GM18867 (cell line): Measurements from ENCODE around the gene COL12A1.
"Not testable (repeated sequence)": the region's sequence is repeated elsewhere in the genome, so short reads cannot be mapped to it uniquely, and the experiment has no call there.

Source experiments
- ATAC-seq: cut with Tn5 transposase; IDR thresholded peaks from one replicate; pipeline ENCODE4 v1.9.1; 2021; ENCODE audit warnings: mild to moderate bottlenecking, moderate library complexity; ENCODE audit not compliant: unreplicated experiment

Gene COL12A1

DNA sequence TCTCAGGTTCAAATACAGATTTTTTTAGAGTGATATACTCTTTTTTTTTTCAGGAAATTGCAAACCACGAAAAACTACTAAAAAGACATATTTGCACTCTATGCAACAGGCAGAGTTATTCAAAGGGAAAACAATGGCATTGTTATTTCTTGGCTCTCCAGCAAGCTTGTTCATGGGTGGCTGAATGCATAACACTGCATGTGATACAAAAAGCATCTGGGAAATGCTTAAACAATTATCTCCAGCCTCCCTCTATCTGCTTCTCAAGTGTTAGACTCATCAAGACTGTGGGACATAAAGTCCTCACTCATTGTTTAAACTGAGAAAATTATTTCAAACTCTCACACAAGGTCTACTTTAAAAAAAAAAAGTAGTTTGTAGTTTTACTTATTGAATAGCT lies 7.3 kb upstream of the COL12A1 start:
- ATAC-seq, result no peak

DNA sequence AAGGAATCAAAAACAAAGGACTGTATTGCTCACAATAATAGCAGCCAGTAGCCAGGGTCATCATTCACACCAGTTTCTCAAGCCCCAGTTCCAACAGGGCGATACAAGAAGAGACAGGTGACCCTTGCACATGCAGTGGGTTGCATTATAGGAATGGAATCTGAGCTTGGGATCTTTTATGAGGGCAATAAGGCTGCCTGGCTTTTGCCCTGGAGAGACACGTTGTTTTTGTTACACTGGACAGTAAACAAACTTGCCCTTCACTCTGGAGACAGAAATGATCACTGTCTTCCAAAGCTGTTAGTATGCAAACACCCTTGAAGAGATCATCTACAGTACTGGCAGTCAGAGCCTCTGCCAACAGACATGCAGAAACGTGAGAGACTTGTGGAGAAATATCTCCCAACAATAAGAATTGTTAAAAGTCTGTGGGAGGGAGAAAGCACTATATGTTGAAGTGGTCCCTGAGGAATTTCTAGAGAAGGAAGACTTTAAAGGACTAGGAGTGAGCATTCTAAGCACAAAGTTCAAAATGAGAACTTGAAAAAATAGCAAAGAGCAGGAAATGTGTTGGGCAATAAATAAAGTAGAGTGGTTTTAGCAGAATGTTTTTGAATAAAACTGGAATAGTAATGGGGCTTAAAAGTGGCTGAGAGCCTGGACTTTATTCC lies 6.2 kb upstream of the COL12A1 start:
- ATAC-seq, result no peak

DNA sequence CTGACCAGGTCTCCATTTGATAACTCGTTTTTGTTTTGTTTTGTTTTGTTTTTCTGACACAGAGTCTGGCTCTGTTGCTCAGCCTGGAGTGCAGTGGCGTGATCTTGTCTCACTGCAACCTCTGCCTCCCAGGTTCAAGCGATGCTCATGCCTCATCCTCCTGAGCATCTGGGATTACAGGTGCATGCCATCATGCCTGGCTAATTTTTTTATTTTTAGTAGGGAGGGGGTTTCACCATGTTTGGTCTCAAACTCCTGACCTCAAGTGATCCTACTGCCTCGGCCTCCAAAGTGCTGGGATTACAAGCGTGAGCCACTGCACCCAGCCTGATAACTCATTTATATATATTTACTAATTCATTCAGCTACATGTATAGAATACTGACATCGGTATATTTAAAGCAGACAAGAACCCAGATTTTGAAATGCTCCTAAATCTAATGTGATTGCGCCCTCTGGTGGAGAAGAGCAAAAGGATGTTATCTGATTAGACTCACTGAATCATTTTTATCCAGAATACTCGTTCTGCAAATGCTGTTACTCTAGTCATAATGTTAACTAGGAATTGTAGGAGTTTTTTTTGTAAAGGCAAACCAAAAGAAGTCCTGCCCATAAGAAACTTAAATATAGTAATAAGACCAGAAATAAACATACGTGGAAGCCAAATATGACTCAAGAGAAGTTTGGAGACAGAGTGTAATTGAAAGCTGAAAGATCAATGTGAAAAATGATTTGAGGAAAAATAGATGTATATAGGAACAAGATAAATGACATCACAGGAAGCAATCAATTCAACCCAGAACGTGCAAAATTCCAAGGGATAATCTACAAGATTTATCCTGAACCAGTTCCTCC lies 5.3 kb upstream of the COL12A1 start:
- peak; percentile 29 for ATAC-seq

DNA sequence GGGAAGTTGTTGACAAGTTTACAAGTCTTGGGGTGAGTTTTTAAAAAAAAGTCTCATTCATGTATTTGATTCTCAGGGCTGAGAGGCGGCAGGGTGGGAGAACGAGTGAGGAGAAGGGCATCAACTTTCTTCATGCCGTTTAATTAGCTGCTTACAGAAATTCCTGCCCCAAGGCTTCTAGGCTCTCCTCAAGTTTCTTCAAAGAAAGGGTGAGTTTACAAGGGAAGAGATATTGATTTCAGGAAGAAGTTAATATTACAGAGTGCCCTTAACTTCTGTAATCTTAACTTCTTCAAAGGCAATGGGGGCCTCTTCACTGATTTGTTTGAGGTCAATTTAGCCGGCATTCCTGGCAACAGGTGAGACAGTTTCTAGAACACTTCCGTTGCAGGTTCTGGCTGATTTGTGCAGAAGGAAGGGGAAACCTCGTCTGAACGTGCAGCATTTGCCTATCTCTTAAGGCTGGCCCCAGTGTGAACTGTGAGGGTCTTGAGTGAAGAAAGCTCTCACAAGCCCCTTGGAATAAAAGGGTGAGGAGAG lies 3.4 kb upstream of the COL12A1 start:
- ATAC-seq, result no peak

DNA sequence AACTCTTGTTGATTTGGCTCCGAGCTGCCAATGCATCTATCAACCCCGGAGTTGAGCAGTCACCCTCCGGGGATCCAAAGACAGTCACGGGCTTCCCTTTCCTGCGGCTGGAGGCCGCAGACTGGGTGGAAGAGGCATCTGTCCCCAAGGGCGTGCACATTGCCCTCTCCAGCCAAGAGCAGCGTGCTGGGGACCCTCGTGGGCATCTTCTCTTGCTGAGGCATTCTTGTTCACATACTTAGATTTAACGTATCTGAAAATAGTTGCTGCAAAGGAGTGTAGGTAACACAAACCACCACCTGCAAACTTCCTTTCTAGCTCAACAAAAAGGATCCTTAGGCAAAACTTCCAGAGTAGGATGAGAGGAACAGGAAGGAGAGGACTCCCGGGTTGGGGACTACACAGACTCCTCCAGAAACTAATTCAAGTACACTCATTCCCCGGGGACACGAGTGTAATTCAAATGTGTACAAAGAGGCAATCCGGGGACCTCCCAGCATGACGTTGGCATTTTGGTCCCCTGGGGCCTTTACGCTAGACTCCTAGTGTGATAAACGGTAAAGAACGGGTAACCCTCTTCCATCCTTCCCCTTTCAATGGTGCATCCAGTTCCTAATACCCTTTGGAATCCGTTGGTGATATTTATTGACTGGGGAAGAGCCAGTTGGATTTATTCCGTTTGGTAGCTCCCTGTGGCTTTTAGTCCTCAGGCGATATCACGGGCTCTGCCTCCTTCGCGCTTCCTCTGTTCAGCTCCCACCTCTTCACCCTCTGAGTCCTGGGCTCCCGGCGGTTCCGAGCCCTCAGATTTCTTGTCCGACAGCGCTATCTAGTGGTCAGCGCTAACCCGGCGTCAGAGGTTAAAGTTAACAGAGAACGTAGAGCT lies 2.7 kb upstream of the COL12A1 start:
- ATAC-seq, result peak; percentile 80

DNA sequence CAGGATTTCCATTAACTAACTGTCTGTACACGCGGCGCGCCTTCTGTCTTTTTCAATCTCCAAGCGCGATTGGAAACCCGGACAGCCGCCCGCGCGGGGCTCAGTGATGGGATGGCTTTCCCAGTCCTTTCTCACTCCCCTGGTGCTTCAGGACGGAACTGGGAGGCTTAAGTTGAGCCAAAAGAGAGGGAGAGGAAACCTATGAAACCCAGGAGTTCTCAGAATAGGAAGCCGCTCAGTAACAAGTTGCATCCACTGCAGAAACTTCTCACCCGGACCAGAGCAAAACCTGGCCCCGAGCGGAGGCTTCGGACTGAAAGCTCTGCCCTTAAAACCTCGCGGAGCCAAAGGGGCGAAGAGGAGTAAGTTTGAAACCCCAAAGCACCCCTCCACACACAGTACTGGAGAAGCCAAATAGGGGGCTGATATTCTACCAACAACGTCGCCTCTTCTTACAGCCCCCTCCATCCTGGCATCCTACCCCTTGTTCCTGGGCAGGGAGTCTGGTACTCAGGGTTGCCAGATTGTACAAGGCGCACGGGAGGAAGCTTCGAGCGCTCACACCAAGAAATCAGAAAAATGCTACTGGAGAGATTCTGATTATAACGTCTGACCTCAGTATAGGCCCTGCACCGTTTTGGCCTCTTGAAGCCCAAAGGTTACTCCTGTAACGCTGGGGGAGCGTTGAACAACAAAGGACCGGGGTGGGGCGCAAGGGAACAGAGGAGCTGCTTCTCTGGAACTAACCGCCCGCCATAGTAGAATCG lies 906 bp upstream of the COL12A1 start:
- ATAC-seq, result no peak

DNA sequence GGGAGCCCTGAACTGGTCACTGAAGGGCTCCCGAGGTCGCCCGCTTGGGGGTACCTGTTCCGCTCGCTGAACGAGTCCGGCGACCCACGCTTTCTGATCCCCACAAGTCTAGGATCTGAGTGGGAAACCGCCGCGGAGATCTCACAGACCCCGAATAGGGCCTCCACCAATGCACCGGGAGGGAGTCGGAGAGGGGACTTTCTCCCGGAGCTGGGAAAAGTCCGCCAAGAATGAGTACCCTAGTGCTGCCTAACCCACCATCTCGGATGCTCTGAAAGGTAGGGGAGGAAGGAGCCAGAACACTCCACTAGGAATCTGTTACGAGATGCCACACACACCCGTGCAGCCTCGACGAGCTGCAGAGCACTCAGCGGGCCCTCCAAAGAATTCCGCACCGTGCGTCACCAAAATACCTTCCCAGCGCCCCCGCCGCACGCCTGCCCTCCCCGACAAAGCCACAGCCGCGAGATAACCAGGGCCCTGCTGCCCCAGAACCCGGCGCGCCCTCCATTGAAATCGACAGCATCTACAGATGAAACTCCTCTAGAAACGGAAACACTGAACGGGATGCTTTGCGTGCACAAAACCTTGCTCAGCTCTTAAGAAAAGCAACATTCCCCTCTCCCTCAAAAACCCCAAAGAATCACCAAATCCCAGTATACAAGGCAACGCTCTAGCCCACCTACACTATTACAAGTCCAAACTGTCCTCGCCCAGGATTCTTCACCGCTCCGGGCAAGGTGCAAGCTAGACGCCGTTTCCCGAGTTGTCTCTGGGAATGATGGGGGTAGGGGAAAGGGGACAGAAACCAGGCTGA lies 686 bp downstream of the COL12A1 start:
- no peak for ATAC-seq

DNA sequence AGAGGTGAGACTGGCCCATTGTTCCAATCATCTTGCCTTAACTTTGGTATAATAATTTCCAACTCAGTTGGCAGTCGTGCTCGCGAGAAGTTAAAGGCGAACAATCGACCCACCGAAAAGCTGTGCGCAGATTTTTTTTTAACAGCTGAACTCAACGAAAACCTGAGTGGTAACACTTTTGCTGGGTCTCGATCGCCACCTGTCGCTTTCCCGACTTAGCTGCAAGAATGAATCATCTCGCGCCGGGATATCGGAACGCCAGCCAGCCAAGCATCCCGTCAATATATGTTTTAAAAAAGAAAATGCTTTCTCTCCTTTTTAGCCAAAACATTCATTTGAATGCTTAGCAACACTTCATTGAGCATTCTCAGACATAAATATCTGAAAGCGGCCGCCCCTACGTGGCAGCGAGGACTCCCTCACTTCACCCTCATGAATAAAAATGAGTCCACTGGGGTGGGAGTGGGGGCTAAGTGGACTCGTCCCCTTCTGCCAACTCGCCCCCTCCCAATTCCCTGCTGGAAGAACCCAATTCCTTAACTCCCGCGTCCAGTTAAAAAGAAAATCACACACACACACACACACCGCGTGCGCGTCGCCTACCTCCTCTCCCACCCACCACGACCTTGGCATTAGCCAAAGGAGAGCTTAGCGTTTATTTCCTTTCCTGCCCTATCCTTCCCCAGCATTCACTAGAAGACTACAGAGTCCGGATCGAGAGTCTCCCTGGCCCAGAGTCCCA lies 1.5 kb downstream of the COL12A1 start:
- ATAC-seq, result no peak

DNA sequence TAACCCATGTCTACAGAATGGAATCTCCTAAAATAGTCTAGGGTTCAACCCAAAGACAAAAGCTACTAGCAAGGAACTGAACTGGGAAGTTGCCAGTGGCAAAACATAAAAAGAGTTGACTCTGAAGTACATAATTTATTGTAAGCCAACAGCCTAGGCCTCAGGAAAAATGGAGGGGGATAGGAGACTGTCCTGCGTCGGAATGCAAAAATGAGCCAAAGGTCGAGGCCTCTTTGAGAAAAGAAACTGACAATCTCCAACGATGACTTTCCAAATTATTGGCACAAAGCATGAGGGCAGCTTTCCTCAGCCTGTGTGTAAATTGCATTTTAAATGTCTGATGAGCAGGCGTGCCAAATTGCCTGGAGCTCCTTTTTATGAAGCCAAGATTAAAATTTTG lies 2.1 kb downstream of the COL12A1 start:
- no peak for ATAC-seq

DNA sequence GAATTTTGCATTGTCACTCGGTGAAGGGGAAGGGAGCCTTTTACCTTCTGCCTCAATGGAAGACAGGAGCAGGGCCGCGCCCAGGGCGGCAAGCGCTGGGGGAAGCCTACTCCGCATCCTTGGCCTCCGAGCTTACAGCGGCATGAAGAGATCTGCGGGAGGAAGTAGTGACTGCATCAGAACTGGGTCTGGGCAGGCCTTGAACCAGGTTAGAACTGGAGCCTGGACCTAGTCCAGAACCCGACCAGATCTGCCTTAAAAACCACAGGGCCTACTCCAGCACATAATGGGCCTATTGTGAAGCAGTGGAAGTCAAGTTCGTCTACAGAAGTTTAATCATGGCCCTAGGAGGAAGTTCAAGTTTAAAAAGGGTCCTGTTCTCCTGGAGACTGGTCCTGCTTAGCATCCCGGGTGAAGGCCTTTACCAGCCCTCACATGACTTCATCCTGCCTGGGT lies 3.1 kb downstream of the COL12A1 start:
- no peak for ATAC-seq

DNA sequence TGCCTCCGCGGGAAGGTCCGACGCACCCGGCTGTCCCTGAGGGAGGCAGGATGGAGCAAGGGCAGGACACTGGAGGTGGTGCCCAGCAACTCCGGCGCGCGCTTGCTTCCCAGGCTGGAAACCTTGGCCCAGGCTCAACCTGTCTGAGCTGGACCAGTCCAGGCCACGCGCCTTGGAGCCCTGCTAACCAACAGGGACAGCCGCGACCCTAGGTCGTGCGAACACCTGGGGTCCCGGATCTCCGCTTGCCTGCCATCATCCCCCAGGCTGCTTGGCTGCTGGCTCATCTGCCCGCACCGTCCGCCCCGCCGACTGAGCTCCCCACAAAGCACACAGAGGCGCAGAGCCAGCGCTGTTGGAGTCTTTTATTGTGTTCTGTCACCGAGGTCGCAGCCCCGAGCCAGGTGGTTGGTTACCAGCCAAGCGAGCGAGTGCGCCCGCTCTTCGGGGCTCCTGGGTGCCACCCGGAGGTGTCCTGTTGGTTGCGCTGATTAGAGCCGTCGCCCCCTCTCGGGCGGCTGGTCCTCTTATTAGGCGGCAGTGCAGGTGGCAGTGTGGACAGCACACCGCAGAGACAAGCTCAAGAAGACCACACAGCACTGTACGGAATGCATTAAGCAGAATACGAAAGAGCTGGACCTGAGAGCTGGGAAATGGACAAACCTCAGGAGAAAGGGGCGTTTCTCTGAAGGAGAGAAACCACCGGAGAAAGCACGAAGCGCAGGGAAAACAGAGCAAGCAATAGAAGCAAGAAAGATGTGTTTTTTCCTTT lies 3.8 kb downstream of the COL12A1 start:
- ATAC-seq, result no peak

DNA sequence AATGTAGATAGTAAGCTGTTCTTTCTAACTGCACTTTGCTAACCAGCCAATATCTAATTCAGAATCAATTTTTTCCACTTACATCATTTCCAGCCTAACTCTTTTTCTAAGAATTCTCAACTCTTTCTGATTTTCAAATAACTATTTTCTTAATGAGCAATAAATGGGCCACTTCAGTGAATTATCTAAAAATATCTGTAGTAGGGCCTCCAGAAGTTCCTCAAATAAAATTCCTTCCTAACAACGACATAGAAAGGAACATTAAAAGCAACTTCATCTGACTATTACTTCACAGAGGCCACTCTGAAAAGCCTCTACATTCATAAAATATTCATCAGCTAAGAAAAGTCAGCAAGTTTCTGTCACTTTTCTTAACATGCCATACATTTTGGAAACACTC lies 4.8 kb downstream of the COL12A1 start:
- no peak for ATAC-seq

DNA sequence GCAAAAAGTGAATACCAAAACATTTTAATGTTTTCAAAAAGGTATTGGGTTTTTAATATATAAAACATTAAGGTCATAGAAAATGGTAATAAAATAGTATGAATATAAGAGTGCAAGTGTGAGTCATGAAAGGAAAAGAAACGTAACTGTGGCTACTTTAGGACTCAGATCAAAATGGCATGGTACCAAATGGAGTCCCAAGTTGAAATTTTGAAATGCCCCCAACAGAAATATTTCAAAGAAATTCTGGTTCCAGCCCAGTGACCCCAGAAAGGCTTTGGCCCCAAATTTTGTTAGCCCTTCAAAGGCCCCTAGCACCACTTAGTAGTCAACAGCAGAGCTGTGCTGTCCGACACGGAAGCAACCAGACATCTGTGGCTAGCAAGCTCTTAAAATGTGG lies 6.0 kb downstream of the COL12A1 start:
- ATAC-seq, result no peak

DNA sequence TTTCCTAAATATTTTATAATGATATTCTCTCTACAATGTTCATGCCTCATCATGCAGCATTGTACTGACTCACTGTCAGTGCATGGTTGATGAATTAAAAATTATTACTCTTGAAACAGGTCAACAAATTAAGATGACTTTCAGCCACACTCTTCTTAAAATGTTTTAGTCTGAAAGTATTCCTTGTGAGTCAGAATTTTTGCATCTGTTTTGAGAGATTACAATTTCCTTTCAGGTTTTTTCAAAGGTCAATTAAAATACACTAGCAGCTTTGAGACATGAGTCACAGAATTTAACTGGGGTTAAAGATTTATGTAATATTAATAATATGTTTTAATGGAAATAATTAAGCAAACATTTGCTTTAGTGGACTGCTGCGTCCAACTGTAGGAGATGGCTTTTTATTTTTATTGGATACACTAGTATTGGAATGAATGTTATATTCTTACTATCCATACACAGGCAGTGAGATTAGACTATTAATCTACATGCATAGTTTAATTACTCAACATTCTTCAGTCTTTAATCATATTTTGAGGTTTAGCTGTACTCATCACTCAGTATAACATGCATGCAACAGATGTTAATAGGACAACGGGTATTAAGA lies 9.7 kb downstream of the COL12A1 start:
- no peak for ATAC-seq

DNA sequence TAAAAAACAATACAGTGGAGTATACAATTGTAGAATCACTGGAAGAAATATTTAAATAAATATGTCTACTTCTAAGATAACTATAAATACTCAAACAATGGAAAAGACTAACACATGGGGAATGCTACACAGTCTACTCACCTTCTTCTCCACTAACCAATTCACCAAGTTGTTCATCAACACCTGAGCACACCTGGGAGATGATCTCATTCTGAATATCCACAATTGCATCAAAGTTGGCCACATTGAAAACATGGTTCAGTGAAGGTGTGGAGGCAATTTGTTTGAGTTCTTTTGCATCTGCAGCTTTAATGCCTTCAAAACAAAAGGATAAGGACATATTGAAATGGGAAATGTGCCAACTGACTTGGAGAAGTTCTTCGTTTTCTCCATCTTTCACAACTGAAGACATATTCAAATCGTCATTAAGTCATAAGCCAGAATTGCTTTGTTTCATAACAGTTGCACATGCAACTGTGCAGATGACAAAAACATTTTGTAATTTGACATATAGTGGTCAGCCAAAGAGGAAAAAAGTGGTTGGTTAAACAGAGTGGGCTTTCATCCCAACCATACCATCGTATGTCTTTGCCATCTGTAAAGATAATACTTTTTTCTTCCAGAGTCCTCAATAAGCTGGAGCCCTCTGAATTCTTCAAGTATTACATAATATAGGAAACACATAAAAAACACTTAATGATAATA lies 17.5 kb downstream of the COL12A1 start:
- ATAC-seq, result no peak

DNA sequence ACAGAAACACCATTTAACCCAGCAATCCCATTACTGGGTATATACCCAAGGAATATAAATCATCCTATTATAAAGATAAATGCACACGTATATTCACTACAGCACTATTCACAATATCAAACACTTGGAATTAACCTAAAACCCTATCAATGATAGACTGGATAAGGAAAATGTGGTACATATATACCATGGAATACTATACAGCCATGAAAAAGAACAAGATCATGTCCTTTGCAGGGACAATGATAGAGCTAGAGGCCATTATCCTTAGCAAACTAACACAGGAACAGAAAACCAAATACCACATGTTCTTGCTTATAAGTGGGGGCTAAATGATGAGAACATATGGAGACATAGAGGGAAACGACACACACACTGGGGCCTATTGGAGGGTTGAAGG lies 19.3 kb downstream of the COL12A1 start:
- not testable (repeated sequence) for ATAC-seq

DNA sequence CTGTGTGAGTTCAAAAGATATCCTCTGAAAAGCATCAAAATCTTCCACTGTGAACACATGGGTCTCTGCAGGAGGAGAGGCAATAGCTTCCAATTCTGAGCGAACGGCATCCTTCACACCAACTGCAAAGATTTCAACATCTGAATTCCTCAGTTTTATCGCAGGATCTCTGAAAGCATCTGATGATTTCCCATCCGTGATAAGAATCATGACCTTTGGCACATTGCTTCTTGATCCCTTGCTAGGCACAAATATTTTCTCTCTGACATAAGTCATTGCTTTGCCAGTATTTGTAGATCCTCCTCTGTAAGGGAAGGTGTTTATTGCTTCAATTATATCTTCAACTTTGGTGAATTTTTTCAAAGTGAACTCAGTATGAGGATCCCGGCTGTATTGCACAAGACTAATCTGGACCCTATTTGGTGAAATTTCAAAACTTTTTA lies 22.7 kb downstream of the COL12A1 start:
- ATAC-seq, result no peak
